HCT116 (cell line): ENCODE data around the gene NSUN7.

Source experiments
- EZH2 ChIP-seq: fragments of 200-600 bp; sonication (generic); IDR thresholded peaks from 2 replicates; pipeline ENCODE4 v1.6.1; 2017; ENCODE audit warnings: antibody characterized with exemption, mixed run types
- POLR2A ChIP-seq: IDR thresholded peaks from 2 replicates; pipeline ENCODE4 v1.7.0; 2011; ENCODE audit warnings: borderline replicate concordance; ENCODE audit not compliant: insufficient read depth, insufficient read length; ENCODE audit errors: extremely low read depth
- POLR2AphosphoS5 ChIP-seq: IDR thresholded peaks from 2 replicates; pipeline ENCODE4 v1.6.1; 2011; ENCODE audit warnings: mild to moderate bottlenecking, low read depth, low read length, moderate library complexity
- RAD21 ChIP-seq: IDR thresholded peaks from 2 replicates; pipeline ENCODE4 v1.6.1; 2012; ENCODE audit warnings: low read depth, mild to moderate bottlenecking
- TCF7L2 ChIP-seq: IDR thresholded peaks from 2 replicates; pipeline ENCODE4 v1.7.0; 2011; ENCODE audit warnings: borderline replicate concordance, inconsistent platforms; ENCODE audit not compliant: insufficient read depth, insufficient read length; ENCODE audit errors: extremely low read depth
- ZFX ChIP-seq: fragments of 450-650 bp; IDR thresholded peaks from 2 replicates; pipeline ENCODE4 v1.6.1; 2017
- ZNF274 ChIP-seq: fragments of 200-500 bp; sonication (Bioruptor generic); IDR thresholded peaks from 2 replicates; pipeline ENCODE4 v1.6.1; 2014; ENCODE audit warnings: mild to moderate bottlenecking, low read depth, low read length, inconsistent platforms
- TF ChIP-seq, protein P1 (sequence below), 3 experiments: fragments of 200-600 bp in 1 of 3; sonication (generic) in 1 of 3; IDR thresholded peaks in 2 of 3; conservative IDR thresholded peaks in 1 of 3; 2 replicates each; pipeline ENCODE4 v1.5.1; 2012 to 2017; ENCODE audit warnings: low read depth in 2 of 3, low read length in 2 of 3, antibody characterized with exemption in 1 of 3, borderline replicate concordance in 1 of 3, control low read depth in 1 of 3, mild to moderate bottlenecking in 1 of 3, mixed read lengths in 1 of 3, mixed run types in 1 of 3, moderate library complexity in 1 of 3; ENCODE audit not compliant: insufficient read depth in 1 of 3
- TF ChIP-seq, protein P2 (sequence below): IDR thresholded peaks from 2 replicates; pipeline ENCODE4 v1.6.1; 2012; ENCODE audit warnings: low read depth

DNA sequence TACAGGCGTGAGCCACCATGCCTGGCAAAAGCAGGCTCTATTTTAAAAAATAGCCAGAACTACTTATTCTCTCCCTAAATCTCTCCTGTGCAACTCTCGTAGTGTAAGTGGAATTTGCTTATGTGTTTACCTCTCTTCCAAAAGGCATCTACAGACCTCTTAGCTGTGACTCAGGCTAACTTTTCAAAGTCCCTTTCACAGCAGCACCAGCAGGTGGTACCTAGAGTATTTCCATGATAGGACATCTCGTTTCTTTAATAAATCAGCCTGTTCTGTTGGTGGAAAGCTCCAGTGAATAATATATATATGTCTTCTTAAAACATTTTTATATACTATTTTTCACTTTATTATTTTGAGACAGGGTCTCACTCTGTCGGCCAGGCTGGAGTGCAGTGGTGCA lies 89.0 kb downstream of the NSUN7 start:
- TF ChIP-seq POLR2AphosphoS5 (no peak), ZNF274 (no peak), EZH2 (no peak), POLR2A (no peak), TCF7L2 (no peak), RAD21 (no peak), ZFX (no peak)
- TF ChIP-seq, protein P1, sequence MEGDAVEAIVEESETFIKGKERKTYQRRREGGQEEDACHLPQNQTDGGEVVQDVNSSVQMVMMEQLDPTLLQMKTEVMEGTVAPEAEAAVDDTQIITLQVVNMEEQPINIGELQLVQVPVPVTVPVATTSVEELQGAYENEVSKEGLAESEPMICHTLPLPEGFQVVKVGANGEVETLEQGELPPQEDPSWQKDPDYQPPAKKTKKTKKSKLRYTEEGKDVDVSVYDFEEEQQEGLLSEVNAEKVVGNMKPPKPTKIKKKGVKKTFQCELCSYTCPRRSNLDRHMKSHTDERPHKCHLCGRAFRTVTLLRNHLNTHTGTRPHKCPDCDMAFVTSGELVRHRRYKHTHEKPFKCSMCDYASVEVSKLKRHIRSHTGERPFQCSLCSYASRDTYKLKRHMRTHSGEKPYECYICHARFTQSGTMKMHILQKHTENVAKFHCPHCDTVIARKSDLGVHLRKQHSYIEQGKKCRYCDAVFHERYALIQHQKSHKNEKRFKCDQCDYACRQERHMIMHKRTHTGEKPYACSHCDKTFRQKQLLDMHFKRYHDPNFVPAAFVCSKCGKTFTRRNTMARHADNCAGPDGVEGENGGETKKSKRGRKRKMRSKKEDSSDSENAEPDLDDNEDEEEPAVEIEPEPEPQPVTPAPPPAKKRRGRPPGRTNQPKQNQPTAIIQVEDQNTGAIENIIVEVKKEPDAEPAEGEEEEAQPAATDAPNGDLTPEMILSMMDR (IDR thresholded peaks at IDR 0.05 in 2 of 3, conservative IDR thresholded peaks at IDR 0.05 in 1 of 3; ENCODE audit: borderline replicate concordance in 1 of 3, insufficient read depth in 1 of 3, low read depth in 2 of 3, low read length in 2 of 3) = no peak
- TF ChIP-seq, protein P2, sequence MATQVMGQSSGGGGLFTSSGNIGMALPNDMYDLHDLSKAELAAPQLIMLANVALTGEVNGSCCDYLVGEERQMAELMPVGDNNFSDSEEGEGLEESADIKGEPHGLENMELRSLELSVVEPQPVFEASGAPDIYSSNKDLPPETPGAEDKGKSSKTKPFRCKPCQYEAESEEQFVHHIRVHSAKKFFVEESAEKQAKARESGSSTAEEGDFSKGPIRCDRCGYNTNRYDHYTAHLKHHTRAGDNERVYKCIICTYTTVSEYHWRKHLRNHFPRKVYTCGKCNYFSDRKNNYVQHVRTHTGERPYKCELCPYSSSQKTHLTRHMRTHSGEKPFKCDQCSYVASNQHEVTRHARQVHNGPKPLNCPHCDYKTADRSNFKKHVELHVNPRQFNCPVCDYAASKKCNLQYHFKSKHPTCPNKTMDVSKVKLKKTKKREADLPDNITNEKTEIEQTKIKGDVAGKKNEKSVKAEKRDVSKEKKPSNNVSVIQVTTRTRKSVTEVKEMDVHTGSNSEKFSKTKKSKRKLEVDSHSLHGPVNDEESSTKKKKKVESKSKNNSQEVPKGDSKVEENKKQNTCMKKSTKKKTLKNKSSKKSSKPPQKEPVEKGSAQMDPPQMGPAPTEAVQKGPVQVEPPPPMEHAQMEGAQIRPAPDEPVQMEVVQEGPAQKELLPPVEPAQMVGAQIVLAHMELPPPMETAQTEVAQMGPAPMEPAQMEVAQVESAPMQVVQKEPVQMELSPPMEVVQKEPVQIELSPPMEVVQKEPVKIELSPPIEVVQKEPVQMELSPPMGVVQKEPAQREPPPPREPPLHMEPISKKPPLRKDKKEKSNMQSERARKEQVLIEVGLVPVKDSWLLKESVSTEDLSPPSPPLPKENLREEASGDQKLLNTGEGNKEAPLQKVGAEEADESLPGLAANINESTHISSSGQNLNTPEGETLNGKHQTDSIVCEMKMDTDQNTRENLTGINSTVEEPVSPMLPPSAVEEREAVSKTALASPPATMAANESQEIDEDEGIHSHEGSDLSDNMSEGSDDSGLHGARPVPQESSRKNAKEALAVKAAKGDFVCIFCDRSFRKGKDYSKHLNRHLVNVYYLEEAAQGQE = no peak
